CD4-positive, alpha-beta T cell (primary cell): ENCODE results near the gene RAB17. TPM values are rescaled to one million over a fixed set of nuclear protein-coding genes. Genes with fewer than 3 reads are reported as not detected.

Source experiments
- ATAC-seq: fragments of 200-7000 bp; cut with Tn5 transposase; one replicate; pipeline ENCODE4 v1.10.0; 2022; ENCODE audit warnings: mild to moderate bottlenecking; ENCODE audit not compliant: poor library complexity
- CTCF ChIA-PET: fragments of 350-600 bp; sonication (Branson Sonifier 250); formaldehyde crosslinking; loops from one replicate; lab custom pipeline; 2021; ENCODE audit warnings: antibody characterized with exemption, inconsistent platforms; lab: Charles Lee
- POLR2A ChIA-PET: fragments of 350-600 bp; sonication (Branson Sonifier 250); formaldehyde crosslinking; loops from one replicate; lab custom pipeline; 2021; ENCODE audit warnings: antibody characterized with exemption, inconsistent platforms; lab: Charles Lee
- DNase-seq, 14 experiments: peaks; one replicate each; pipeline ENCODE4 v3.0.0-alpha.2; 2013 to 2020; ENCODE audit warnings: mixed read lengths in 2 of 14
- H3K27ac ChIP-seq, 2 donors: one replicate each; pipeline versions ENCODE4 v1.5.1 to v1.7.0; 2013; ENCODE audit warnings: low read length in 2 of 2, low read depth in 1 of 2, mild to moderate bottlenecking in 1 of 2
- H3K27me3 ChIP-seq, 2 experiments: 1 replicate in 1 of 2; 2 replicates in 1 of 2; pipeline versions ENCODE4 v1.6.1 to v1.7.0; 2013; ENCODE audit warnings: low read length in 2 of 2, control low read depth in 1 of 2, mild to moderate bottlenecking in 1 of 2, moderate library complexity in 1 of 2; ENCODE audit not compliant: insufficient read depth in 2 of 2, control insufficient read depth in 1 of 2
- H3K36me3 ChIP-seq: one replicate; pipeline ENCODE4 v1.6.1; 2013; ENCODE audit warnings: low read length, control low read depth; ENCODE audit not compliant: insufficient read depth
- H3K4me1 ChIP-seq: one replicate; pipeline ENCODE4 v1.6.1; 2013; ENCODE audit warnings: low read length, control low read depth; ENCODE audit not compliant: insufficient read depth
- H3K4me3 ChIP-seq: one replicate; pipeline ENCODE4 v1.5.1; 2013; ENCODE audit warnings: mild to moderate bottlenecking, low read length, moderate library complexity
- H3K9me3 ChIP-seq, 2 experiments: 1 replicate in 1 of 2; 2 replicates in 1 of 2; pipeline versions ENCODE4 v1.6.1 to v1.7.0; 2013; ENCODE audit warnings: low read length in 2 of 2, mild to moderate bottlenecking in 2 of 2, control low read depth in 1 of 2, moderate library complexity in 1 of 2; ENCODE audit not compliant: control insufficient read depth in 1 of 2, insufficient read depth in 1 of 2
- H3K27ac Mint-ChIP-seq: one replicate; pipeline ENCODE4 v1.8.0; 2020; ENCODE audit warnings: mixed read lengths
- H3K27me3 Mint-ChIP-seq: one replicate; pipeline ENCODE4 v1.8.0; 2021; ENCODE audit warnings: mixed read lengths
- H3K36me3 Mint-ChIP-seq: one replicate; pipeline ENCODE4 v1.8.0; 2021; ENCODE audit warnings: low read depth, mixed read lengths
- H3K4me1 Mint-ChIP-seq: one replicate; pipeline ENCODE4 v1.8.0; 2021; ENCODE audit warnings: low read depth, mixed read lengths
- H3K4me3 Mint-ChIP-seq: one replicate; pipeline ENCODE4 v1.8.0; 2020; ENCODE audit warnings: mild to moderate bottlenecking, mixed read lengths
- H3K9me3 Mint-ChIP-seq: one replicate; pipeline ENCODE4 v1.8.0; 2020; ENCODE audit warnings: mixed read lengths
- intact Hi-C, 2 experiments: fragments of 100-400 bp; cut with DNase I in 1 of 2; cut with micrococcal nuclease in 1 of 2; formaldehyde crosslinking; loops; one replicate each; pipeline versions ENCODE4 v1.15.1 to v1.9.0; 2023 to 2025; cut with DNase I, micrococcal nuclease
- total RNA-seq, 174 experiments: library from RNA in 2 of 174; stranded (reverse) in 2 of 174; gene quantifications; one replicate each; pipeline ENCODE4 v1.2.3 and lab custom pipeline; 2021 to 2026
- TF ChIP-seq, protein P1 (sequence below): fragments of 200-600 bp; IDR thresholded peaks from one replicate; pipeline ENCODE4 v1.8.0; 2022; ENCODE audit warnings: antibody characterized with exemption, mild to moderate bottlenecking

Gene RAB17
- total RNA-seq, 2 experiments from 2014 or later: not detected

DNA sequence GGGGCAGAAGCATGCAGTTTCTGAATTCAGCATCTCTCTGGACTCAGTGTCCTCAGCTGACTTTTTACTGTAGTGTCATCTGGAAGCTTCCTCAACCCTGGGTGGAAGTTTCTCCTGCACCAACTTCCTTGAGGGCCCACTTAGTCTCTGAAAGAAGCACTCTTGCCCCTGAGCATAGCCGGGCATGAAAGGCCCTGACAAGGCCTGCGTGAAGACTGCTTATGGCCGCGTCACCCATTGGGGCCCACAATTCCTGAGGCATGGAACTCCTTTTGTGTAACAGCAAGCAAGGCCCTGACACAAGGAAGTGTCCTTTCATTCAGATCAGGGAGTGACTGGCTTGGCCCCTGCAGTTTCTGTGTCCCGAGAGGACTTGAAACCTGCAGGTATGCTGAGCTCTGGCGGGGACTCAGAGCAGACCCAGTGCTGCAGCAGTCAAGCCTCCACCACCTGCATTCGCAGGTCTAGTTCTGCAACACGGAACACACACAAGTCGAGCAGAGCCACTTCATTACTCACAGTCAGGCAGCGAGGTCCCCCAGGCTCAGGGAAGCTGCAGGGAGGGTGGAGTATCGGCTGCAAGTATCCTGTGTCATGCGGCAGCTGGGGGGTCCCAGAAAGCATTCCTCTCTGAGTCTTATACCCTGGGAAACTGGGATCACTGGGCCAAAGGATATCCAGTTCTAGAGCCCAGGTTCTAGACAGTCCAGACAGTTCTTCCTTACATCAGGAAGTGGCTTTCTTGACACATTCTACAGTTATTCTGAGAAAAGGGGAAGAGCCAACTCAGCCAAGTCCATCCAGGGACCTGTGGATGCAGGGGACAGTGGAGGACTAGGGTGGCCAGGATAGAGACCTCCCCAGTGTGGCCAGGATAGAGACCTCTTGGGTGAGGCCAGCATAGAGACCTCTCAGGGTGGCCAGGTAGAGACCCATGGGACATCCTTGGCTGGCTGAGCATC, 59.8 kb downstream of the RAB17 start:
- no peaks in the 10 kb centered on the region for H3K4me1 Mint-ChIP-seq
- CTCF ChIA-PET: no interaction called here

GRCh38 chr2:237529452-237530402, 60.8 kb downstream of the RAB17 start:
- Histone ChIP-seq H3K9me3 (no peaks in the 10 kb centered on the region), H3K4me3 (no peak overlapping the region), H3K27me3 (no peaks in the 10 kb centered on the region), H3K4me1 (no peaks in the 10 kb centered on the region), H3K27ac (no peak overlapping the region), H3K36me3 (no peaks in the 10 kb centered on the region)
- CTCF ChIA-PET: no interaction called here
- TF ChIP-seq, protein P1, sequence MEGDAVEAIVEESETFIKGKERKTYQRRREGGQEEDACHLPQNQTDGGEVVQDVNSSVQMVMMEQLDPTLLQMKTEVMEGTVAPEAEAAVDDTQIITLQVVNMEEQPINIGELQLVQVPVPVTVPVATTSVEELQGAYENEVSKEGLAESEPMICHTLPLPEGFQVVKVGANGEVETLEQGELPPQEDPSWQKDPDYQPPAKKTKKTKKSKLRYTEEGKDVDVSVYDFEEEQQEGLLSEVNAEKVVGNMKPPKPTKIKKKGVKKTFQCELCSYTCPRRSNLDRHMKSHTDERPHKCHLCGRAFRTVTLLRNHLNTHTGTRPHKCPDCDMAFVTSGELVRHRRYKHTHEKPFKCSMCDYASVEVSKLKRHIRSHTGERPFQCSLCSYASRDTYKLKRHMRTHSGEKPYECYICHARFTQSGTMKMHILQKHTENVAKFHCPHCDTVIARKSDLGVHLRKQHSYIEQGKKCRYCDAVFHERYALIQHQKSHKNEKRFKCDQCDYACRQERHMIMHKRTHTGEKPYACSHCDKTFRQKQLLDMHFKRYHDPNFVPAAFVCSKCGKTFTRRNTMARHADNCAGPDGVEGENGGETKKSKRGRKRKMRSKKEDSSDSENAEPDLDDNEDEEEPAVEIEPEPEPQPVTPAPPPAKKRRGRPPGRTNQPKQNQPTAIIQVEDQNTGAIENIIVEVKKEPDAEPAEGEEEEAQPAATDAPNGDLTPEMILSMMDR: no peak
- H3K27ac Mint-ChIP-seq: no peak overlapping the region
- H3K27me3 Mint-ChIP-seq: no peaks in the 10 kb centered on the region
- POLR2A ChIA-PET: no interaction called here
- intact Hi-C loops: no loop called here
- H3K36me3 Mint-ChIP-seq: no peaks in the 10 kb centered on the region
- no peaks in the 10 kb centered on the region for H3K4me1 Mint-ChIP-seq
- H3K4me3 Mint-ChIP-seq: no peak overlapping the region
- no peaks in the 10 kb centered on the region for H3K9me3 Mint-ChIP-seq
- ATAC-seq (no peak), DNase-seq (peak in 1 of 14 experiments; percentile 12)

More for the DNA sequence above, 59.8 kb downstream of the RAB17 start:
- no peaks in the 10 kb centered on the region for H3K4me1 ChIP-seq
- no peak overlapping the region for H3K27ac ChIP-seq
- Mint-ChIP-seq H3K27me3 (no peaks in the 10 kb centered on the region), H3K36me3 (no peaks in the 10 kb centered on the region), H3K4me3 (no peak overlapping the region), H3K9me3 (no peaks in the 10 kb centered on the region), H3K27ac (no peak overlapping the region)
- intact Hi-C loops: no loop called here
- no peak overlapping the region for H3K4me3 ChIP-seq
- DNase-seq (no peak), ATAC-seq (no peak)
- no peaks in the 10 kb centered on the region for H3K36me3 ChIP-seq
- POLR2A ChIA-PET: no interaction called here
- TF ChIP-seq, protein P1: no peak
- H3K9me3 ChIP-seq: no peaks in the 10 kb centered on the region
- H3K27me3 ChIP-seq: no peaks in the 10 kb centered on the region

- no peaks in the 10 kb centered on the region for H3K36me3 Mint-ChIP-seq
- H3K9me3 ChIP-seq: no peaks in the 10 kb centered on the region
- H3K4me3 ChIP-seq: no peak overlapping the region
- H3K4me3 Mint-ChIP-seq: no peak overlapping the region
- H3K4me1 Mint-ChIP-seq: no peaks in the 10 kb centered on the region
- no peaks in the 10 kb centered on the region for H3K9me3 Mint-ChIP-seq
- H3K27ac Mint-ChIP-seq: no peak overlapping the region
- no peaks in the 10 kb centered on the region for H3K4me1 ChIP-seq
- no peaks in the 10 kb centered on the region for H3K27me3 Mint-ChIP-seq
- H3K27me3 ChIP-seq: no peaks in the 10 kb centered on the region
- ChIA-PET CTCF (no interaction called here), POLR2A (no interaction called here)
- DNase-seq (no peak), ATAC-seq (no peak)
- TF ChIP-seq, protein P1: no peak
- intact Hi-C loops: no loop called here
- no peak overlapping the region for H3K27ac ChIP-seq
- H3K36me3 ChIP-seq: no peaks in the 10 kb centered on the region
Observed at GRCh38 chr2:237527766-237528165, 62.8 kb downstream of the RAB17 start.
